HG03520 (cell line): ENCODE measurements around the gene ENPEP.

Experiments
- ATAC-seq: cut with Tn5 transposase; IDR thresholded peaks from one replicate; pipeline ENCODE4 v1.9.1; 2021; ENCODE audit warnings: mild to moderate bottlenecking, moderate library complexity; ENCODE audit not compliant: unreplicated experiment

The ENPEP gene

DNA sequence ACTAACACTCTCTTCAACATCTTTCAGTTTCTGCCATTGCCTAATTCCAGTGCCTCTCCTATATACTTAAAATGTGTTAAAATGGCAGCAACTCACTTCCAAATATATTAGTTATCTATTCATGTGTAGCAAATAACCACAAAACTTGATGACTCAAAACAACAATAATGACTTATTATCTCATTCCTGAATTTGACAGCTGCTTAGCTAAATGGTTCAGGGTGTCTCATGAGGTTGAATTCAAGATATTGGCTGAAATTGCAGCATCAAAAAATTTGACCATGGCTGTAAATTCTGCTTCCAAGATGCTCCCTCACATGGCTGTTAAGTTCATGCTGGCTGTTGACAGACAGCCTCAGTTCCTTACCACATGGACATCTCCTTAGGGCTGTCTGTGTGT lies 121.6 kb downstream of the ENPEP start:
- no peak for ATAC-seq

DNA sequence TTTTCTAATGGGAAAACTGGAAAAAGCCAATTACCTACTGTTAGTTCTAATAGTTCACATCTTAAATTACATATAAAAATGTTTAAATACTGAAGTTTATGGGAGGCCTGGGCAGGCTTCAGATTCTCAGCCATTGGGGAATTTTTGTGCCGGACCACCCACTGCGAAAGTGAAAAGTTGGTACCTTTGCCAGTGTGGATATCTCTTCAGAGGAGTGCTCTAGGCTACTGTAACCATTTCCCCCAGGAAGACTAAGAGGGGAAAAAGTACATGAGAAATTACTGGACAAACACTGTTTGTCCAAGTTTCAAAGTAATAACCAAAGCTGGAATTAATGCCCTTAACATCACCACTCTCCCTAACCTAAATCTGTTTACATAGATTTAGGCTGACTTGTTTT lies 126.1 kb downstream of the ENPEP start:
- ATAC-seq, result no peak

DNA sequence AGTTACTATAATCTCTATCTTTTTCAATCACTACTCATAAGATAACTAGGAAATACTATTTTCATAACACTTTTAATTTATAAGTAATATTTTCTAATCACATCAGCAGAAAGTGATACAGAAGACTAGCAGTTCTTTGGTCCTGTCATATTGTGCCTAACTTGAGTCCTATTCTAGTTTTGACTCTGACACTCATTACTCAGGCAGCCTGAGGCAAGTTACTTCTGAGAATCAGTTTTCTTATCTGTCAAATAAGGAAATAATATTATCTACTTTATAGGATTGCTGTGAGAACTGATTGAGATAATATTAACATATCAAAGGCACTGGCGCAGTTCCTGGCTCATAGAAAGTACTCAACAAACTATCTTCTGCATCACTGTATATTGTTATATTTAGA lies 129.1 kb downstream of the ENPEP start:
- no peak for ATAC-seq

DNA sequence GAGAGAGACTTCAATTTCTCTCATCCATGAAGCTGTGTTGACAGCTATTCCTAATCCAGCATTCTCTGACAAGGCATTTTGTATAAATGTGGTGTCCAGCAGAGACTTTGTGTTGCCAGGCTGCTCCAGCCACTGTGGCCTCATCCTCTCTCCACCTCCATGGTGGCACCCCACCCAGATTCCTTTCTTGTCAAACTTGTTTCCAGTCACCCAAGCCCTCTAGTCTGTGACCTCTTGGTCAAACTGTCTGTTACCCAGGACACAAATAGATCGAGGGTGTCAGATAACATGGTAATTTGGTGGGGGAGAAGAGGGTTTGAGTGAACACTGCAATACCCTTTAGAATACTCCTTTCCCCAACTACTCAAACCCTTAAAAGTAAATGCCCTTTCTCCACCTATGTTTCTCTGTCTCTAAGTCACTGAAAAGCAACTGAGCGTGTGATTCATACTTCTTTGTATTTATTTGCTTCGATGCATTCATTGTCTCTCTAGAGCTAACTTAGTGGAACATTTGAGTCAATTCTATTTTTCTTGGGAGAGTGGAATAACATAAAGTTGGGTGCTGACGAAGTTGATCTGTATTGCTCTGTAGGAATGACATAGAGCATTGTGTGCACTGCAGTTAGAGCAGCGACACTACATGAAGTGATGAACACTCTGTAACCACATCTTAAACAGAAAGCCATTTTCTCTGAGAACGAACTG lies 133.2 kb downstream of the ENPEP start:
- ATAC-seq, result no peak

DNA sequence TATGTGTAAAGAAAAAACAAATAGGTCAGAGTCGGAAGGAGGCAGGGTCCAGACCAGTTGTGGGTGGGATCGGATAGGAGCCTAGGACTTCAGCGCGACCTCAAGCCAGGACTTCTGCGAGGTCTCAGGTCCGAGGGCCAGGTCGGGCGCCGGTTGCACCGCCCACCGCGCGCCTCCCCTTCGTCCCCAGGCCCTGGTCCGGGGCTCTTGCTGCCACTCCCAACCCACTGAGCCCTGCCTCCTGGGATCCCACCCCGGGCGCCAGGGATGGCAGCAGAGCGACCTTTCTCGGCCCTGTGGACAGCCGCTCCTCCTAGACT lies 134.6 kb downstream of the ENPEP start:
- no peak for ATAC-seq

DNA sequence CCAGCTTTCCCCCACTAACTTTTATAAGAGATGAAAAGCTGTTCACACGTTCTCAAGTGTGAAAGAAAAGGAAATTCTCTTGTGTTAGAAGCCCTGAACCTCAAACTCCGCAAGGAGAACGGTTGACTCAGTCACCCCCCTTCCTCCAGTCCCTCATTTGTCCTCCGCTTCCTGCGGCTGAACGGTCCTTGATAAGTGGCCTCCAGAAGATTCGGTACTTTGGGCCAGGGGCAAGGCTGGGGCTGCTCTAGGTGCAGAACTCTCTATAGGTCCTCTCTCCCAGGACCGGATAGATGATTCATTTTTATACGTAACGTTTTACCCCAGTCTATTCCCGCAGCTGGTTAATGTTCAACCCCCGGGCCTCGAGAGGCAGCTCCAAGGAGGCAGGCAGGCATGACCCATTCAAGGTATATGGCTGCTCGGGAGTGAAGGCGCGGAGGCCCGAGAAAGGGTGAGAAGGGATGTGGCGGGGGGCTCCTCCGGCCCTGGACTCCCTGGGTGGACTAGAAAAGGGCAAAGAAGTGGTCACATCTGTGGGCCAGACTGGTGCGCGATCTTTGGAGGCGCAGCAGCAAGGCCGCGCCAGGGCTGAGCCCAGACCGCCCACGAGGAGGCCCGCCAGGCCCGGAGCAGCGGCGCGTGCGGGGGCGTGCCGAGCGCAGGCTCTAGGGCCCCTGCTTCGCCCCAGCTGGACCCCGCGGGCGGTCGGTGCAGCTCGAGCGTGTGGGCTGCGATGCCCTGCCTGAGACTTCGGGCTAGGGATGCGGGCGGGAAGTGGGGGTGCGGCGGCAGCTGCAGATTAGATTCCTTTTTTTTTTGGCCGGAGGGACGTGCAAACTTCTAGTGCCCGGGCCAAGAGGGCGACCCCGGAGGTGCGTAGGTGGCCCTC lies 135.2 kb downstream of the ENPEP start:
- peak; percentile 60 for ATAC-seq

DNA sequence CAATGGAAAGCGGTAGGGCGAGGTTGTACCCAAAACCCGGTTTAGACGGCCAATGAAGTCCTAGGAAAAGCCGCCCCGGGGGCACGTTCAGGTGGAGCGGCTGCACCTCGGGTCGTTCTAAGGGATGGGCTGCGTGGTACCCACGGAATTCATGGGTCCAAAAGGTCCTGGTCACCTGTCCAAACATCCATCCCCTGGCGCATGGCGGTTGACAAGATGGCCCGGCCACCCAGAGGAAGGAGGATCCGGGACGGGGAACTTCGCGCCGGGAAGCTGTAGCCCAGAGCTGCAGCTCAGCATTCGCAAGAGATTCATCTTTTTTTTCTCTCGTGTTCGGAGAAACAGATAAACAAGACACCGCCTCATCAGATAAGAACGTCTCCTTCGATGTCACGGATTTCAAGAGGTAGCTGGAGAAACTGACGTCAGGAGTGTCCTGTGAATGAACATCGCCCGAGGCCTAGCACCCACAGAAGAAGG lies 136.1 kb downstream of the ENPEP start:
- ATAC-seq, result no peak

DNA sequence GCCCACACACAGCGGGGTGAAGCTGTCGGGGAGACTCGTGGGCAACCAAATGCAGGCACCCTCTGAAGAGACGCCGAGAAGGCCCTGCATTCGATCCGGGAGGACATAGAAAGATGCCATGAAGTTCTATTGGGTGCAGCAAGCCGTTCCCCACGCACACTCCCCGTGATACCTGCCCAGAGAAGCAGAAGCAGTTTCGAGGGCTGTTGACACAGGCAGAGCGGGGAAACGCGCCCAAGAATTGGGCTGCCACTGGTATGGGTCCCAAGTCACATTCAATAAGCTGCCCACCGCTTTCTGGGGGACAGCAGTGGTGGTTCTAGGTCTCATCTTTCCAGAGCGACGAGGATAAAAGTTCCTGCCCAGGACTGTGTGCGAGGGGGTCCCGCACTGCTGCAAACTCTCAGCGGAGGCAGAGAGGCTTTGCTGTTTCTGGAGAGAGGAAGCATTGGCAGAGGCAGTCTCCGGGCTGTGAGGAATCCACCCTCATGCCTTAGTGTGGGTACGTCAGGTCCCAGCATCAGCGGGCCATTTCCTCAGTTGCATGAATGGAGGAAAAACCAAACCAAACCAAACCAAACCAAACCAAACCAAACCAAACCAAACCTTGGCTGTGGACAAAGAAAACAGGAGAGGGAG lies 136.8 kb downstream of the ENPEP start:
- ATAC-seq, result no peak

DNA sequence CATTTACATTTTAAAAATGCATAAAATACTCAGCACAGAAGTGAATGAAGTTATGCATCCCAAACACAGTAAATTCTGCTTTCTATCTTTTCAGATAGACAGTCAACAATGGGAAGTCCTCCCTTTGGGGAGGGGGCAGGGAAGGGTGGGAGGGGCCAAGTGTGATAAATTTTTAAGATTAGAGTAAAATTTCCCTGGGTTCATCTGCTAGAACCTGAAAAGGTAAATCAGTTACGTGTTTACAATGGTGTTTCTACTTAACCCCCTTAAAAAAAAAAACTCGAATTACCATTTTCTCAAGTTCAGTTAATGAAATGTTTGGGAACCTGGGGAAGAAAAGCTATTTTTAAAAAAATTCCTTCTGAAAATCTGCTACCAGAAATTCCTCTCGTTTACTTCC lies 137.8 kb downstream of the ENPEP start:
- ATAC-seq, result no peak

DNA sequence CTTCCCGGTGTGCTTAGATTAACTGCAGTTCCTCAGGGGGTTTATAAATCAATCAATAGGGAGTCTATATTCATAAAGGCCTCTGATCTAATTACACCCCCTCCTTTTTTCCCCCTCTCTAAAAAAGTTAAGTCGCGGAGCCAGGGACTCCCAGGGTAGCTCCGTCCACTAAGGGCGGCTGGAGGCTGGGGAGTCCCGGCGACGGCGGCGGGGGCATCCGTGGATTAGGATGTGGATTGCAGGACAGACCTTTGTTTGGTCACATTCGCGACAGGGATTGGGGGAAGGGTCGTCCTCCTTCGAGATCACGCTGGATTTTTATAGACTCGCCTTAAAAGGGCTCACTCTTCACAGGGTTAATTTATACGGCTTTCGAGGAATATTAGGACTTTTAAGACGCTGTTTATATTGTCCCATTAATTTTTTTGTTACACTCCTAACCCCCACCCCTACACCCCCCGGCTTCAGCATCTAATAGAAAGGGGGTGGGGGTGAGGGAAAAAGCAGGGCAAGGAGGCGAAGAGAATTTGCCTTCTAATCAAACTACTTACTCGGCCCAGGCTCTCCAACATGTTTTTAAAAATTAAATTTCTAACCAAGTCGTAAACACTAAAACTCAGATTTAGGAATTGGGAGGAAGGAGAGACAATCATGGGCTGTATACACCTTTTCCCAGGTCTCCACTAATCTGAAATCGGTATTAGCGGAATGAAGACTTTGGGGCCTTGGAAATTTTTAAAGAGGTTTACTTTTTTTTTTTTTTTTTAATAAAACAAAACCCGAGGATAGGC lies 138.4 kb downstream of the ENPEP start:
- ATAC-seq, result no peak
